NCI-H2081 (cell line): ENCODE results near the gene TTYH3.
A peak's percentile ranks its signal among the peaks of the same experiment; 100 is the strongest.
"Not testable (repeated sequence)": the region's sequence is repeated elsewhere in the genome, so short reads cannot be mapped to it uniquely, and the experiment has no call there.

Experiments
- DNase-seq, 2 experiments: peaks; one replicate each; lab custom pipeline; 2025; lab: John Stamatoyannopoulos, UW

The TTYH3 gene

DNA sequence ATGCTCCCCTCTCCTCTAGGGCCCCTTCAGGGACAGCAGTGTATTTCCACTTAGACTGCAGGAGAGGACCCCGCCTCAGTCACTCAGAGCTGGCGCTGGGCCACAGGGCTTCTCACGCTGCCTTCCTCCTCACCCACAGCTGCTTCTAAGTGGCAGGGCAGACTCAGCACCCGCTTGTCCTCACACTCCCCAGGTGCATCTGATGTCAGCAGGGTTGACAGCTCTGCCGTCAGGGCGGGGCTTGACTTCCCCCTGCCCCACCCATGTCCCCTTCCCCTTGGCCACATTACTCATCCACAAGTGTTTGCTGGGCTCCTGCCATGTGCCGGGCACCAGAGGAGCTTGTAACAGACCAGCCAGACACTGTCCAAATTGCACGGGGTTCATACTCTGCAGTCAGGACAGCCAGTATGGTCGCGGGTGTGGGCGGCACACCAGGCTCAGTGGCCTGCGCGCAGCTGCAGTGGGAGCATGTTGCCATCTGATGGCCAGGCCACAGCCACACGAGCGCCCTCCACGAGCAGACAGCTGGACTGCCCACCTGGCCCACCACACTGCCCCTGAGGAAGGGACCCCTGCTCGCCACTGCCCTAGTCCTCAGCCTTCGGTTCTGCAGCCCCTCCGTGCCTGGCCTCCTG lies 29.3 kb upstream of the TTYH3 start:
- DNase-seq: no peak

DNA sequence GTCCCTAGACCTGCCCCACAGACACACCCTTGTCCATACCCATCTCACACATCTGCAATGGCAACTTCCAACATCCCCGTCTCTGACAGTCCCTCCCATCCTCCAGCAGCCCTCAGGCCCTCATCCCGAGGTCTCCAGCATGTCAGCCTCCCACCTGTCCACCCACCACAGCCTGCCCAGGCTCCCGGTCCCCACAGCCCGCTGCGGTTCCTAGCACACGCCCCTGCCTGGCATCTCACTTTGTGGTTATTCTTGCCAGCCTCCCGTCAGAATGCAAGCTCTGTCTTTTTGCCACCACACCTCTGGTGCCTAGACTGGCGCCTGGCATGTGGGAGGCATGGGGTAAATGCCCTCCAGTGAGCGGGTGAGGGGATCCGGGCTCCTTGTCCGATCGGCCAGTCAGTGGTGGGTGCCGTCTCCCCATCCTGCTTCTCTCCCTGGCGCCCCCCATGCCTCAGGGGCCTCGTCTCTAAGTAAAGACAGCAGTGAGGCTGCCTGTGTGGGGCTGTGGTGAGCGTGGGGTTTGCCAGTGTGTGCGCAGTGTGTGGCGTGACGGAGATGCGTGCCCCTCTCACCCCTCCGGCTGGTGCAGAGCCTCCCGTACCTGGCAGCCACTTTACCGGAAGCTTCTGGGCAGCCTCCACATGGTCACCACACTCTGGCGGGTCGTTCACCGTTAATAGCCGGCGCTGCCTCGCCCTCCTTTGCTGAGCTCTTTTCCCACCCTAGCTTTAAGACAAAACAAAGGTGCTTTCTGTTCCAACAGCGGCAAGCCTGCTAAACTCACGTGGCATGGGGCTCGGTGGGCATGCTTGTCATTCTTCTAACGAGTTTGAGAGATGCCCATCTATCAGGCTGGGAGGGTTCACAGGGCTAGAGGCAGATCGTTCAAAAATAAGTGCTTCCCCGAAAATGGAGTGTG lies 28.5 kb upstream of the TTYH3 start:
- DNase-seq: no peak

DNA sequence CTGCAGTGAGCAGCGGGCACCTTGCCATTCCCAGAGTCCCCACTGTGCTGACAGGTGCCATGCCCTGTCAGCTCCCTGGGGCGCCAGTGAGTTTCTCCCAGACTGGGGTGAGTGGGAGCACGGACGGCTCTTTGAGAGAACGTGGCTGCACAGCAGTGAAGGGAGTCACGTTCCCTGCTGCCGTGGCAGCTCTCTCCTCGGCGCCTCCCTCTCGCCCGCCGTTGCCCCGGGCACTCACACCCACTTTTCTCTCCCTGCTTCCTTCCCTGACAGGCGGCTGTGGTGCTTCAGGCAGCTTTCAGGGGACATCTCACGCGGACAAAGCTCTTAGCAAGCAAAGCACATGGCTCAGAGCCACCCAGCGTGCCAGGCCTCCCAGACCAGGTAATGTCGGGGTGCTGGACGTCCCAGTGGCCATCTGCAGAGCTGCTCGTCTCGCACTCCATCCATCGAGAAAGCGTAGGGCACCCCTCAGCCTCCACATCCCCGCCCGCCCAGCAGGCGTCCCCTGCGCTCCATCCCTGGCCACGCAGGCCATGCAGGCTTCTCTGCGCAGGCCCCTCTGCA lies 27.1 kb upstream of the TTYH3 start:
- peak; percentile 76 to 91 for DNase-seq

DNA sequence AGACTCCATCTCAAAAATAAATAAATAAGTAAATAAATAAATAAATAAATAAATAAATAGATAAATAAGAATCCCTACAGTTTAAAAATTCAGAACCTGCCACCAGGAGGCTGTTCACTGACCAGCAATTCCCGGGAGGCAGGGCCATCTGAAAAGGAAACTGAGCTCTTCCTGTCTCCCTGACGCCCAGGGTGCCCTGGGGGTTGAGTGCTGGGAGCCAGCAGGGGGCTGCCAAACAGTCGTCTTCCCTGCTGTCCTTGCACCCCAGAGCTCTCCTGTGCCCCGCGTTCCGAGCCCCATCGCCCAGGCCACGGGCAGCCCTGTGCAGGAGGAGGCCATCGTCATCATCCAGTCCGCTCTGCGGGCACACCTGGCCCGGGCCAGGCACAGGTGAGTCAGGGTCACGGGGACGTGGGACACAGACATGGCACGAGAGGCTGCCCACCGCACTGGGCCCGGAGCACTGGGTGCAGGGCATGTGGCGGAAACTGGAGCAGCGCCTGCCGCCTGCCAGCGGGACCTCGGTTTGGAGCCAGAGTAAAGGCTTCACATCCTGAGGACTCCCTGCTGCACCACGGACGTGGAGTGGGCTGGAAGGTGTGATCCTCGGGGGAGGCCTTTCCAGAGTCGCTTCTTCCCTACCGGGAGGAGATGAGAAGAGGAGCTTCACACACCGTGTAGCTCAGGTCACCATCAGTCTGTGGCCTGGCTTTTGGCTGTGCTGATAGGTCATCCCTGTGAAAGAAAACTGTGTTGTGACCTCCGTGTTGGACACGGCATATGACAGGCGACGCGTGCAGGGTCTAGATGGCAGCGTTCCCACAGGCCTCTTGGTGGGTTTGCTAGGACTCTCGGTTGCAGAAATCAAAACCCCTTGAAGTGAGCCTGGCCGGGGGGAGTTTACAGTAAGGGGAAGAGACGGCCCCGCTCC lies 25.9 kb upstream of the TTYH3 start:
- no peak for DNase-seq

DNA sequence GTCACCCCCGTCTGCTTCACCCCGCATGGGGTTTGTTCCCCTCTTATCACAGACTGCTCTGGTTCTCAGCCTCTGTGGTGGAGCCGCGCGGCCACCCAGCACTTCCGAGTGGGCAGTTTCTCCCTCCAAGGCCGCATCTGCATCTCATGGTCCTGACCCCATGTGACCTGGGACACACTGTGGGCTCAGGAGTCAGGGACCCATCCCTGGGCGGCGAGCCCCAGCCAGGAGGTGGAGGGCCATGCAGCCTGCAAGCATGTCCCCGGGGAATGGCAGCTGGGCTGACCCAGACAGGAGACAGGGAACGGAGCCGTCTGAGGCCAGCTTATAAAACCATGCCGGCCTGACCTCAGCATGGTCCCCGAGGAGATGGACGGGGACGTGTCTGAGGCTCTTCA lies 25.2 kb upstream of the TTYH3 start:
- DNase-seq: no peak

- DNase-seq: no peak
These were observed 24.5 kb upstream of the TTYH3 start for GRCh38 chr7:2607122-2607922.

GRCh38 chr7:2607923-2608904 lies 23.6 kb upstream of the TTYH3 start:
- DNase-seq: no peak

DNA sequence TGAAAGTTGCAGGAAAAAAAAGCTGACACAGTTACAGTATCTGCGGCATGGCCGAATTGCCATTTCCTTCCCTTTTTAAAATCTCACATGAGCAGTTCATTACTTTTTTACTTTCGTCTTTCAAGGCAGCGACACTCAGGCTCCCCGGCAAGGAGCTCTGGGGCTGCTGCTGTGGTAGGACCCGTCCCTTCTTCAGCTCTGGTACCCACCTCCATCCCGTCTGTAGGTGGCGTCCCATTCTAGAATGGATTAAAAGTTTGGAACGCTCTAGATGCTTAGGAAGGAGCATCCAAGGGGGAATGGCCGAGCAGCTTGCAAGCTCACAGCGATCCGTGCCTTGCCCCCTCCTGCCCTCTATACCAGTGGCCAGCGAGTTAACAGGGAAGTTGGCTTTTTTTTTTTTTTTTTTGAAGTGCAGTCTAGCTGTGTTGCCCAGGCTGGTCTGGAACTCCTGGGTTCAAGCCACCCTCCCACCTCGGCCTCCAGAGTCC lies 22.8 kb upstream of the TTYH3 start:
- no peak for DNase-seq

- not testable (repeated sequence) for DNase-seq
These were observed 22.1 kb upstream of the TTYH3 start for GRCh38 chr7:2609646-2610045.

DNA sequence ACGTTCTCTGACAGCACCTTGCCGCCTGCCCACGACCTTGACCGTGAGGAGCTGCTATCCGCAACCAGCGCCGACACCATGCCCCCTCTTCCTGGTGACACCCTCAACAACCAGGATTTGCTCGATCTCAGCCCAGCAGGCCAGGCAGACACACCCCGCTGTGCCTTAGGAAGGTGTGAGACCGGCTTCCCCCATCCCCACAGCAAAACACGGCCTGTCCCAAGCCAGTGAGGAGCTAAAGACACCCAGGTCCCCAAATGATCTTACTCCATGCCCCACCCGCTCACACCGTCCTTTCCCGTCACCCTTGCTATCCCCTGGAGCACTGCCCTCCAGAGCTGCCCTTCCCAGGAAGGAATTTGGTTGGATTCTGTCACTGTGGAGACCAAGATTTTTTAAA lies 21.3 kb upstream of the TTYH3 start:
- DNase-seq: no peak

DNA sequence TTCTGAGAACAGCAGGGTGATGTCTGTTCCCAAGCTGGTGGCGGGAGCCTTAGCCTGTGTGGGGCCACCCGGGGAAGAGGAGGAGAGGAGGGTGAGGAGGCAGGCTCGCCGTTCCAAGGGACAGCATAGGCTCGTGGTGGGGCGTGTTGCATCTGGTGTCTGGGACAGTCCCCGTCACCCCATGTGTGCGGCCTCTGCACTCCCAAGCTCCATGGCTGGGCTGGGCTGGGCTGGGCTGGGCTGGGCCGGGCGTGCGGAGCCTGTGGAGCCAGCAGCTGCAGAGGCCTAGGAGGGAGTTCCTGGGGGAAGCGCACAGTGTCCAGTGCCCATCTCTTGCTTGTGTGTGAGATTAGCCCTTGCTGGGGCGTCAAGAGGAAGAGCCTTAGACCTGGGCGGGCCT lies 20.9 kb upstream of the TTYH3 start:
- DNase-seq: no peak

- DNase-seq: no peak
These were observed 20.4 kb upstream of the TTYH3 start for GRCh38 chr7:2611401-2611800.

- no peak for DNase-seq
These were observed 19.9 kb upstream of the TTYH3 start for GRCh38 chr7:2611922-2612321.

DNA sequence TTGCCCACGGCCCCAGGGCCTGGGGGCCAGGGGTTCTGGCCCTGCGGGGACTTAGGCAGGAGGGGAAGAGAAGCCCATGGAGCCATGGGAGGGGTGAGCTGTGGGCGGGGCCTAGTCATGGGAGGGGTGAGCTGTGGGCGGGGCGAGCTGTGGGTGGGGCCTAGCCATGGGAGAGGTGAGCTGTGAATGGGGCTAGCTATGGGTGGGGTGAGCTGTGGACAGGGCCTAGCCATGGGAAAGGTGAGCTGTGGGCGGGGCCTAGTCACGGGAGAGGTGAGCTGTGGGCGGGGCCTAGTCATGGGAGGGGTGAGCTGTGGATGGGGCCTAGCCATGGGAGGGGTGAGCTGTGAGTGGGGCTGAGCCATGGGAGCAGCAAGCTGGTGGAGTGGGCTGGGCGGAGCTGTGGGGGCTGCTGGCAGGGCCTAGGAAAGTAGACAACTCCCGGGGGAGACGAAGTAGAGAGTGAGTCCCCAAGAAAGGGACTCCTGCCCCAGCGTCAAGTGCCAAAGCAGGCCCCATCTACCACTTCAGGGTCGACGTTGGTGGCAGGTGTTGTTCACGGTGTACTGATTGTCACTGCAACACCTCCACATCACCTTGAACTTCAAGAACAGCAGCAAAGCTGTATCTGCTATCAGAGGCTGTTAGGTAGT lies 19.2 kb upstream of the TTYH3 start:
- DNase-seq: no peak

- peak in 1 of 2 experiments; percentile 48 for DNase-seq
These were observed 18.5 kb upstream of the TTYH3 start for GRCh38 chr7:2613098-2613930.

GRCh38 chr7:2613931-2614600 lies 17.7 kb upstream of the TTYH3 start:
- peak; percentile 32 to 61 for DNase-seq

DNA sequence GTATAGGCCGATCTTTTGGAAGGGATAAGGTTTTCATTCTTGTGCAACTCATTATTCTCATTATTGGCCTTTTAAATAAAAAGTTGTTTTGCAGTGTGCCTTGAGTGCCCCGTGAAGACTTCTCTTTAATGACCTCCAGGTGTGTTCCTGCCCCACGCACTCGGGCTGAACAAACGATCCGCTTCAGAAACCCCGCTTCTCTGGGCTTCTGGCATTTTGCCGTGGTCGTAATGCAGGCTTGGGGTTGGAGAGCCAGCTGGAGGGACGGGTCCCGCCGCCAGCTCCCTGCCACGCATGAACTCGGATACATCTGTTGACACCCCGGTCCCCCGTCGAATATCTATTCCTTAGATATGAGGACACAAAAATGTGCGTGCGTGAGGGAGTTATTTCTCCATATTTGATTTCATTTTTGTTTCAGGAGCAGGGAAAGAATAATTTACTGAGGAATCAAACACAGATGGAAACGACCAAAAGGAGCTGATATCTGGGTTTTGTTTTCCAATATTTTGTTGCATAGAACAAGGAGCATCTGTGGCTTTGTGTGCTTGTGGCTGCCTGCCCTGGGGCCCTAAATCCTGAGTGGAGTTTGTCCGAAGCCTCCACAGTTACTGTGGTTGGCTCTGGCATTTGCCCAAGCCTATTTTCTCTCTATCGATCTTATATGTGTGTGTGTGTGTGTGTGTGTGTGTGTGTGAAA lies 17.0 kb upstream of the TTYH3 start:
- peak in 1 of 2 experiments; percentile 69 for DNase-seq
